Right lobe of liver (tissue), 4 donors: ENCODE data around the gene PRAF2.

Source experiments
- POLR2A ChIP-seq: fragments of 450-650 bp; IDR thresholded peaks from one replicate; pipeline ENCODE4 v1.6.1; 2017; ENCODE audit warnings: antibody characterized with exemption, mild to moderate bottlenecking
- TF ChIP-seq, protein P1 (sequence below), 4 donors: fragments of 200-600 bp in 3 of 4; fragments of 450-650 bp in 1 of 4; IDR thresholded peaks; one replicate each; pipeline versions ENCODE4 v1.5.1 to v1.8.0; 2016 to 2022; ENCODE audit warnings: antibody characterized with exemption in 4 of 4, mild to moderate bottlenecking in 2 of 4
- donor health status: DM: no; HTN: no; CAD: no.
- donor health status: DM: no; HTN: no; CAD: no.
- donor health status: DM: no; HTN: yes; CAD: no.

DNA sequence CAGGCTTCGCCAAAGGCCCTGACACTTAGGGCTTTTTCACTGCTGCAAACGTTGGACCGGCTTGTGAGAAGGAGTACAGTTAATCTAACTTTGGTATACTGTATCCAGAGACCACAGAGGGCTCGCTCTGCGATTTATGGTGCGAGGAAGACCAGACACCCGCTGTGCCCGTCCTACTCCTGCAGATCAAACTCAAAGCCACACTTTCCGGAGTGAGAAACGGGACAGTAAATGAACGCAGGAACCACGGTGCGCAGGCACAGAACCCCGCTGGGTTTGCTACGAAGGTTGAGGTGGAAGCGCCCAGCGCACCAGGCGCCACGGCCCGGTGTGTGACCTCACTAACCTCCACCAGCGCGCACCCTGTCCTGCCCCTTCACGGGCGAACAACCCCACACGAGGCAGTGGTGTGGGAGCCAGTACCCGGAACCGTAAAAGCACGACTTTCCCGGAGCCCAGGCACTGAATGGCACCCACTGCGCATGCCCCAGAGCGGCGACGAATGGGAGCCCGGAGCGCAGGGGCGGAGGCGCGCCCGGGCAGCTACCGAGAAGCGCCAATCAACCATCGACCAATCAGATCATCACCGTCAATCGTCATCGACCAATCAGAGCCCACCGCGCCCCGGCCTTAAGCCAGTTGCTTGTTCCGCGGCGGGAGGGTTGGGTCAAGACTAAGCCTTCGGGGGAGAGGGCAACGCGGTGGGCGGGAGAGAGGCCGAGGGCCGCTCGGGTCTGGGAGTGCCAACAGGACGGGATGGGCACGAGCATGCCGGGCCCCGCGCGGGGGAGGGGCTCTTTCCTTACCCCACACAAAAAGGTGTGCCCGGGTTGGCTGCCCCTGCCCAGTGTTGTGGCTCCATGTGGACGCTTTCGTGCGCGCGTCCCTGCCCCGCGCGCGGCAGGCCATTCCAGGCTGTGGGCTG, 27.2 kb upstream of the PRAF2 start:
- TF ChIP-seq, protein P1, sequence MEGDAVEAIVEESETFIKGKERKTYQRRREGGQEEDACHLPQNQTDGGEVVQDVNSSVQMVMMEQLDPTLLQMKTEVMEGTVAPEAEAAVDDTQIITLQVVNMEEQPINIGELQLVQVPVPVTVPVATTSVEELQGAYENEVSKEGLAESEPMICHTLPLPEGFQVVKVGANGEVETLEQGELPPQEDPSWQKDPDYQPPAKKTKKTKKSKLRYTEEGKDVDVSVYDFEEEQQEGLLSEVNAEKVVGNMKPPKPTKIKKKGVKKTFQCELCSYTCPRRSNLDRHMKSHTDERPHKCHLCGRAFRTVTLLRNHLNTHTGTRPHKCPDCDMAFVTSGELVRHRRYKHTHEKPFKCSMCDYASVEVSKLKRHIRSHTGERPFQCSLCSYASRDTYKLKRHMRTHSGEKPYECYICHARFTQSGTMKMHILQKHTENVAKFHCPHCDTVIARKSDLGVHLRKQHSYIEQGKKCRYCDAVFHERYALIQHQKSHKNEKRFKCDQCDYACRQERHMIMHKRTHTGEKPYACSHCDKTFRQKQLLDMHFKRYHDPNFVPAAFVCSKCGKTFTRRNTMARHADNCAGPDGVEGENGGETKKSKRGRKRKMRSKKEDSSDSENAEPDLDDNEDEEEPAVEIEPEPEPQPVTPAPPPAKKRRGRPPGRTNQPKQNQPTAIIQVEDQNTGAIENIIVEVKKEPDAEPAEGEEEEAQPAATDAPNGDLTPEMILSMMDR (IDR thresholded peaks at IDR 0.05), result no peak
- TF ChIP-seq POLR2A, result peak; percentile 78
